HL-60 (cell line): ENCODE results near the gene CDC42BPG.
A peak's percentile ranks its signal among the peaks of the same experiment; 100 is the strongest.

Source experiments
- CTCF ChIP-seq: IDR thresholded peaks from one replicate; pipeline ENCODE4 v1.5.1; 2011; ENCODE audit warnings: low read length, control low read depth, inconsistent platforms; ENCODE audit not compliant: insufficient read depth
- POLR2AphosphoS5 ChIP-seq: IDR thresholded peaks from 2 replicates; pipeline ENCODE4 v1.6.1; 2012; ENCODE audit warnings: low read depth

- TF ChIP-seq POLR2AphosphoS5 (peak; percentile 94), CTCF (peak; percentile 61)
These were observed 34.2 kb upstream of the CDC42BPG start, which contains the start of gene EHD1 for GRCh38 chr11:64878494-64879243.
